ENCODE measurements around the gene ELAC2. TPM values are rescaled to one million over a fixed set of nuclear protein-coding genes. Genes with fewer than 3 reads are reported as not detected.

ELAC2 gene
- 96.5 to 106 TPM (median 103 TPM) in 5 replicates for total RNA-seq (2022; extraction: Qiagen RNA extraction)

GRCh38 chr17:13017655-13018459 is at the start of gene ELAC2:
ELAC2 (minus strand) TSS chr17:13018027; CDS start chr17:13017947, 80 bp downstream.

Other genes starting within 250 kb of the ELAC2 start
- gene ARHGAP44, start 228.5 kb downstream of the ELAC2 start, total RNA-seq (2022; extraction: Qiagen RNA extraction) = 2.2 to 2.7 TPM (median 2.3 TPM) in 5 replicates